LNCAP (cell line): ENCODE data around the gene USHBP1.
A peak's percentile ranks its signal among the peaks of the same experiment; 100 is the strongest.

ENCODE experiments used
- TF ChIP-seq, protein P1 (sequence below): fragments of 450-650 bp; IDR thresholded peaks from 2 replicates; pipeline ENCODE4 v1.5.1; 2017; ENCODE audit warnings: mild to moderate bottlenecking

Gene USHBP1

DNA sequence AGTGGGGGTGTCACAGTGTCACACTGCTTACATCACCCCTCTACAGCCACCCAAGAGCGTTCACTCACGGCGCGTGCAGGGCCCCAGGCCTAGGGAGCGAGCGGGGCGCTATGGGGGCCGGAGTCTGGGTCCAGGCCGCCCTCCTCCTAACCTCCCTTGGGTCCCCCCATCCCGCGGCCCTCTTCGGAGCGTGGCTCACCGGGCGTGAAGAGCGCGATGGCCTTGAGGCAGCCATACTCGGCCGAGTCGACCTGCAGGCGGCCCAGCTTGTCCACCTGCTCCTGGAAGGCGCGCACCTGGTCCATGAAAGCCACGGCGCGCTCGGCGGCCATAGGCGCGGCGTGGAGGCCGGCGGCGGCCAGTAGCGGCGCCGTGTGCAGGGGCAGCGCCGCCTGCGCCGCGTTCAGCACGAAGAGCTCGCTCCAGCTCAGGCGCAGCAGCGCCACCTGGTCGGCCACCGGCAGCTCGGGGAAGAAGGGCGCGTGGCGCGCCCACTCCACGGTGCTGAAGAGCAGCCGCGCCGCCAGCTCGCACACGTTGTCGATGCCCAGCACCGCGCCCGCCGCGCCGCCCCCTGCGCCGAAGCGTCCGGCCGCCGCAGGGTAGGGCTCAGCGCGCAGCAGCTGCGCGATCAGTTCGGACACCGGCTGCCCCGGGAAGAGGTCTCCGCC is 29.1 kb downstream of the USHBP1 start:
- TF ChIP-seq, protein P1, sequence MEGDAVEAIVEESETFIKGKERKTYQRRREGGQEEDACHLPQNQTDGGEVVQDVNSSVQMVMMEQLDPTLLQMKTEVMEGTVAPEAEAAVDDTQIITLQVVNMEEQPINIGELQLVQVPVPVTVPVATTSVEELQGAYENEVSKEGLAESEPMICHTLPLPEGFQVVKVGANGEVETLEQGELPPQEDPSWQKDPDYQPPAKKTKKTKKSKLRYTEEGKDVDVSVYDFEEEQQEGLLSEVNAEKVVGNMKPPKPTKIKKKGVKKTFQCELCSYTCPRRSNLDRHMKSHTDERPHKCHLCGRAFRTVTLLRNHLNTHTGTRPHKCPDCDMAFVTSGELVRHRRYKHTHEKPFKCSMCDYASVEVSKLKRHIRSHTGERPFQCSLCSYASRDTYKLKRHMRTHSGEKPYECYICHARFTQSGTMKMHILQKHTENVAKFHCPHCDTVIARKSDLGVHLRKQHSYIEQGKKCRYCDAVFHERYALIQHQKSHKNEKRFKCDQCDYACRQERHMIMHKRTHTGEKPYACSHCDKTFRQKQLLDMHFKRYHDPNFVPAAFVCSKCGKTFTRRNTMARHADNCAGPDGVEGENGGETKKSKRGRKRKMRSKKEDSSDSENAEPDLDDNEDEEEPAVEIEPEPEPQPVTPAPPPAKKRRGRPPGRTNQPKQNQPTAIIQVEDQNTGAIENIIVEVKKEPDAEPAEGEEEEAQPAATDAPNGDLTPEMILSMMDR: peak; percentile 53

DNA sequence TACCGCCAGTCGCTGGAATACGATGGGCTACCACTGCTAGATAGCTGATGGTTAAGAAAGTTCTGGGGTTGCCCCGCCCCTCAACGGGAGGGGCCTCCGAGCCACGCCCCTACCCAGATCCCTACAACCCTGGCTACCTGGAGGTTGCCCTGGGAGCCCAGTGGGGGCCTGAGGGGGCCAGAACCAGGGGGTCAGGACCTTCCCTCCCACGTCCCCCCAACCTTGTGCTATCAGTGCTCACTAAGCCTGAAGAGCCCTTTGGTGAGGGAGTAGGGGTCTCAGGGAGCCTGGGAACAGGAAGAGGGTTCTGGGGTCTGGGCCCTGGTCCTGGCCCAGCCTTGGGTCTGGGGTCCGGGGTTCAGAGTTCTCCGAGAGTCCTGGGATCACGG is 29.6 kb downstream of the USHBP1 start:
- TF ChIP-seq, protein P1: no peak

DNA sequence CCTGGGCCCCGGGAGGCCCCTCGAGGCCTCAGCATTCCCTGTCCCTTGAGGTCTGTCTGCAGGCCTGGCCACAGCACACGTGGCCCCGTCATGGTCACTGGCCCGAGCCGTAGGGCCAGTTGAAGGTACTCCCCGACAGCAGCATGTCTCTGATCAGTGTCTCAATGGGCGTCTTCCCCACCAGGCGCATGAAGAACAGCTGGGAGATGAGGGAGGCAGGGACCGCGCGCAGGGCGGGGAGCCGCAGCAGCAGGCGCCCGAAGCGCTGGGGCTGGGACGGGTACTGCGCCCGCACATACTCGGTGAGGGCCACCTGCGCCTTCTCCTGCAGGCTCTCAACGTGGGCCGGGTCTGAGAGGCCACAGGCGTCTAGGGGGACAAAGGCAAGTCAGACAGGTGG is 32.3 kb downstream of the USHBP1 start:
- TF ChIP-seq, protein P1: no peak

DNA sequence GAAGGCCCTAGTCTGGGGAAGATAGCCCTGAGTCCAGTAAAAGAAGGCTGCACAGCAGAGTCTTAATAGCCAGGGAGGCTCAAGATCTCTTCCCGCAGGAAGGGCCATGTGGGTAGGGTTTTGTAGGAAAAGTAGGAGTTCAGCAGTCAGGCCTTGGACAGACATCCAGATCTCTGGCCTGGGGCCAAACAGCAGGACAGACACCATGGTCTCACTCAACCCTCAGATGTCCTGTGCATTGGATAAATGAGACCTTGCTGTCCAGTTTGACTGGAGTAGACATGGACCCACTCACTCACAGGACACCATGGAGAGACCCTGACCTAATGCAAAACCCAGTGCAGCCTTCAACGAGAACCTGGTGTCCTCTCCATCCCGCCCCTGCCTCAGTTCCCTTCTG is 34.7 kb downstream of the USHBP1 start:
- TF ChIP-seq, protein P1: no peak

DNA sequence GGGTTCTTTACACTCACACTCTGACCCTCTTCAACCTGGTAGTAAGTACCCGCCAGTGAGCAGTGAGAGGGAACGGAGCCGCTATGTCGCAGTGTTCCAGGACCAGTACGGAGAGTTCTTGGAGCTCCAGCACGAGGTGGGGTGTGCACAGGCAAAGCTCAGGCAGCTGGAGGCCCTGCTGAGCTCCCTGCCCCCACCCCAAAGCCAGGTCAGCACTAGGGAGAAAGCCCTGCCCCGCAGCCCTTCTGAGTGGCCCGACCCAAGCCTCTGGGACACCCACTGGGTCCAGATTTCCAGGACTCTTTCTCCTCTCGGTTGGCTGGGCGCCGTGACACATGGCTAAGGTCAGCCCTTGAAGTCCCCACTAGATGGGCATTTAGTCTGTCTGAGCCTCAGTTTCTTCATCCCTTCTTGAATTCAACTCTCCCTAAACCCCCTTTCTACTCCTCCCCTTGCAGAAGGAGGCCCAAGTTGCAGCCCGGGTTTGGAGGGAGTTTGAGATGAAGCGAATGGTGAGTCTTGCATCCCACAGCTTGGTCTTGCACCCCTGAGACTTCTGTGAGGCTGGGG is 36.7 kb downstream of the USHBP1 start:
- TF ChIP-seq, protein P1: no peak

DNA sequence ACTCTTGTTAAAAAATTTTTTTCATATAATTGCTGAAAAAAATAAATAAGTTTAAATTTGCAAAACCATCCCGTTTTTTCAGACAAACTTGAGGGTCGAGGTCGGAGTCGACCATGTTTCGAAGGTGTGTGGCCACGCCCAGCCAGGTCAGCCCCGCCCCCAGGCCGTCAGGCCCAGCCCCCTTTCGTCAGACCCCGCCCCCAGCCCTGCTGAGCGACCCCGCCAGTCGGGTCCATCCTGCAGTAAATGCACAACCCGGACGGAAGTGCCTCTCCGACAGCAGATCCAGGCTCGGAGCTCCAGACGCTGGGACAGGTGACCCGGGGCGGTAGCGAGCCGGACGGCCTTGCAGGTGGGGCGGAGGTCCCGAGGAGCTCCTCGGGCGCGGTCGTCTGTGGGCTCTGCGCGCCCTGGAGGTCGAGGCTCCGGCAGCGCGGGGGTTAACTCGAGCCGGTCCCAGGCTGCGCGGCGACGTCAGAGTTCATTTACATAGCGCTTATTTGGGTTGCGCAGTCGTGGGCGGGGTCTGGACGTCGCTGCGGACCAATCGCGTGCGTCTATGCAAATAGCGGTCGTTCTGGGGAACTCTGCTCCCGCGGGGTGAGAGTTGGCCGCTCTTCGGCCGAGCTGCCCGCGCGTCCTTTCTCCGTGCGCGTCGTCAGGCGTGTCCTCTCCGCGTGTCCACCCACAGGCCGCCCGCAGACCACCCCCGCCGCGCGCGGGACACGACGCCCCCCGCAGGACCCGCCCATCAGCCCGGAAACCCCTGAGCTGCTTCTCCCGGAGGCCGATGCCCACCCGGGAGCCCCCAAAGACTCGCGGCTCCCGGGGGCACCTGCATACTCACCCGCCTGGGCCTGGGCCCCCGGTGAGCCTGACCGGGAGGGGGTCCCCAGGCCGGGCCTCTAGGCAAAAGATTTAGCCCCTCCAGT is 38.3 kb downstream of the USHBP1 start, which contains the start of gene OCEL1:
Gene OCEL1 (plus strand): TSS at position 225 of the 932 bp plus-strand sequence. CDS start 22 bp downstream, at position 247.
- TF ChIP-seq, protein P1: no peak

DNA sequence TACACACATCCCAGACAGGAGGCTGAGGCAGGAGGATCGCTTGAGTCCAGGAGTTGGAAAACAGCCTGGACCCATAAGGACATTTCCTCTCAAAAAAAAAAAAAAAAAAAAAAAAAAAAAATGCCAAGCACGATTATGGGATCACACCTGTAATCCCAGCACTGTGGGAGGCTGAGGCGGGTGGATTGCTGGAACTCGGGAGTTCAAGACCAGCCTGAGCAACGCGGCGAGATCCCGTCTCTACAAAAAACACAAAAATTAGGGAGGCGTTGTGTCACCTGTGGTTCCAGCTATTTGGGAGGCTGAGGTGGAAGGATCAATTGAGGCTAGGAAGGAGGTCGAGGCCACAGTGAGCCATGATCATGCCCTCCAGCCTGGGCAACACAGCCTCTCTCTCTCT is 39.5 kb downstream of the USHBP1 start:
- TF ChIP-seq, protein P1: no peak
